SJCRH30 (cell line): ENCODE measurements around the gene RAB15. TPM values are rescaled to one million over a fixed set of nuclear protein-coding genes. Genes with fewer than 3 reads are reported as not detected.

Experiments used
- DNase-seq, 2 experiments: peaks; one replicate each; pipeline ENCODE4 v3.0.0-alpha.2; 2015 to 2020
- H3K27ac ChIP-seq: fragments of 250-450 bp; sonication (Bioruptor Pico); 2 replicates; pipeline ENCODE4 v1.5.1; 2020; ENCODE audit warnings: mild to moderate bottlenecking, moderate library complexity
- H3K27me3 ChIP-seq: fragments of 250-450 bp; sonication (Bioruptor Pico); 2 replicates; pipeline ENCODE4 v1.5.1; 2020; ENCODE audit warnings: mild to moderate bottlenecking, moderate library complexity
- H3K36me3 ChIP-seq: fragments of 250-450 bp; sonication (Bioruptor Pico); 2 replicates; pipeline ENCODE4 v1.5.1; 2020; ENCODE audit warnings: mild to moderate bottlenecking, moderate library complexity
- H3K4me1 ChIP-seq: fragments of 250-450 bp; sonication (Bioruptor Pico); 2 replicates; pipeline ENCODE4 v1.5.1; 2020; ENCODE audit warnings: mild to moderate bottlenecking, moderate library complexity
- H3K4me3 ChIP-seq: fragments of 250-450 bp; sonication (Bioruptor Pico); 2 replicates; pipeline ENCODE4 v1.5.1; 2020; ENCODE audit warnings: mild to moderate bottlenecking, moderate library complexity
- H3K9me3 ChIP-seq: fragments of 250-450 bp; sonication (Bioruptor Pico); replicated peaks from 2 replicates; pipeline ENCODE4 v1.5.1; 2020; ENCODE audit warnings: mild to moderate bottlenecking, moderate library complexity
- total RNA-seq: library from RNA; depleted of rRNA; stranded (reverse); fragments of >200 nt; shearing (Covaris generic); gene quantifications from 2 replicates; pipeline ENCODE4 v1.2.3, GENCODE V29; 2014; rRNA removed

Gene RAB15
- 17.6 and 21.6 TPM in 2 replicates for total RNA-seq

DNA sequence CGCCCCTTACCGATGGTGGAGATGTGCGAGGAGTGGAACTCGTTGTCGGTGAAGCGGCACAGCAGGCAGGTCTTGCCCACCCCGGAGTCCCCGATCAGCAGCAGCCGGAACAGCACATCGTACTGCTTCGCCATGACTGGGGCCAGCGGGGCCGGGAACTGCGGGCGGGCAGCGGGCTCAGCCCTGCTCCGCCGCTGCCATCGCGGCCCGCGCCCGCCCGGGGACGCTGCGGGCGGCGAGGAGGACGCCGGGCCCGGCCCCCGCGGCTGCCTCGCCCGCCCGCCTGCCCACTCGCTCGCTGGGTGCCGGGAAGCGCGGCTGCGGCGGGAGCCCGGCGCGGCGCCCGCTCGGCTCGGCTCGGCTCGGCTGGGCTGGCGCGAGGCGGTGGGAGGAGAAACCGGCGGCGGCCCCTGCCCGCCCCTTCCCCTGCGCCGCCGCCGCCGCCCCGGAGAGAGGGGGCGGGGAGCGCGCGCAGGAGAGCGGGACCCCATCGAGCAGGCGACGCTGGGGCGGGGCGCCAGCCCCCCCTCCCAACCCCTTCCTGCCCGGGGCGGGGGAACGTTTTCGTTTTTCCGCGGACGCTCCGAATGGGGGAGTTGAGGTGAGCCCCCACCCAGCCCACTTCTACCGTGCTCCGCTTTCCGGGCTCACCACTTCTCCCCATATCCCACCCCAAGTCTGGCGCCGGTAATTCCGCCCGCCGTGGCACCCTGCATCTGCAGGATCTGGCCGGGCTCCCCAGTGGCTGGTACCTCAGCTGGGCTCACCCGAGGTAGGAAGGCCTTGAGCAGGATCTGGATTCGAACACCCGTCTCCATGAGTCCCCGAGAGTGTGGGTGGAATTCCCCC is at the start of gene RAB15:
RAB15 (minus strand) TSS at position 394 of the 849 bp plus-strand sequence; CDS start at position 134, 260 bp downstream.
- Histone ChIP-seq H3K4me1 (peaks cover 28% of the 10 kb centered on the region), H3K27ac (peak within 1 kb of the TSS; percentile 33), H3K4me3 (peak within 1 kb of the TSS; percentile 83), H3K36me3 (no peaks in the 10 kb centered on the region), H3K9me3 (no peaks in the 10 kb centered on the region), H3K27me3 (no peaks in the 10 kb centered on the region)
- peak; percentile 35 to 42 for DNase-seq

DNA sequence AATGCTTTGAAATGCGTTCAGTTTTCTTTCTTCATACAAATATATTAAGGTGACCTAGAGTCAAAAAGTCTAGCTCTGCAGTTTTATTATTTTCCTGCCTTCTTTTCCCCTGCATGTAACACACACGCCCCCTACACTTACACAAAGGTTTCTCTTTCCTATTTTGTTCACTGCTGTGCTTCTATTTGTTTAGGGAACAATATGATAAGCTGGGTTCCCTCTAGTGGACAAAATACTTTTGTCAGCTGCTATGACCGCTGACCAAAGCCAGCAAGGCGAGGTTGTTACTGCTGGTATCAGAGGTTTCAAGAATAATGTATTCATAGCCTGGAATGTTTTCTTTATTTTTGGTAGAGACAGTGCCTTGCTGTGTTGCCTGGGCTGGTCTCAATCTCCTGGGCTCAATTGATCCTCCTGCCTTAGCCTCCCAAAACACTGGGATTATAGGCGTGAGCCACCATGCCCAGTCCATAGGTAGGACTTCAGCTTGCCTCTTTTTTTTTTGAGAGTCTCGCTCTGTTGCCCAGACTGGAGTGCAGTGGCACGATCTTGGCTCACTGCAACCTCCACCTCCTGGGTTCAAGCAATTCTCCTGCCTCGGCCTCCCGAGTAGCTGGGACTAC is 47.9 kb upstream of the RAB15 start:
- Histone ChIP-seq H3K9me3 (no peaks in the 10 kb centered on the region), H3K4me1 (no peaks in the 10 kb centered on the region), H3K27me3 (no peaks in the 10 kb centered on the region), H3K4me3 (no peak overlapping the region), H3K36me3 (no peaks in the 10 kb centered on the region; the same call in 1 of the 2 replicates), H3K27ac (no peak overlapping the region)
- DNase-seq = peak; percentile 13 to 57

DNA sequence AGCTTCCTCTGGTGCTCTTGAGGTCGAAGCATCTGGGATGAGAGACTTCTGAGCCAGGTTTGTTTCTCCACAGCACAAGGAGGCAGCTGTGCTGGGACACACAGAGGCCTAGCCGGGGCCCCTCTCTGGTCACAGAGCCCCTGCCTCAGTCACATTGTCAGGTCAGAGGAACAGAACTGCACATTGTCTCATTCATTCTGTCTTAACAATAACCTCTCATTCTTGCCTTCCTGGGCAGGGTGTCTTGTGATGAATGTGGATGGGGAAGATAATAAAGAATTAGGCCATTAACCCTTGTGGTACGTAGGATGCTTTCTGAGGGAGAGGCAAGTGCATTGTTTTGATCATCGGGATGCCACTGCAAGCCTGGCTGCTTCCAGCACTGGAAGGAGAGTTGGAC is 44.3 kb upstream of the RAB15 start:
- Histone ChIP-seq H3K4me1 (no peaks in the 10 kb centered on the region), H3K27me3 (no peaks in the 10 kb centered on the region), H3K36me3 (no peaks in the 10 kb centered on the region), H3K27ac (no peak overlapping the region), H3K9me3 (no peaks in the 10 kb centered on the region), H3K4me3 (no peak overlapping the region)
- no peak for DNase-seq

DNA sequence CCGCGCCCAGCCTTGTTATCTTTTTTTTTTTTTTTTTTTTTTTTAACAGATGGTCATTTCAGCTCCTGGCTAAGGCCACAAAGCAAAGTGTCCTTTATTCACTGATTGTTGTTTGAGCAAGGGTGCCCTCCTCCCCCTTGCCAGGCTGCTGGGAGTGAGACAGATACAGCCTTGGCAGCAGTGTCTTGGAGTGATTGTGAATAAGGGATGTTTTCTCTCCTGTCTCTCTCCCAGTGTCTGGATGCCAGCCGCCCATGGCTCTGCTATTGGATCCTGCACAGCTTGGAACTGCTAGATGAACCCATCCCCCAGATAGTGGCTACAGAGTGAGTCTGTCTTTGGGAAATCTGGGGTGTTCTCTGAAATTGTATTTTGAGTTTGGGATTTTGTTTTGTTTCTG is 43.3 kb upstream of the RAB15 start:
- no peak for DNase-seq
- Histone ChIP-seq H3K4me3 (no peak overlapping the region), H3K4me1 (no peaks in the 10 kb centered on the region), H3K36me3 (no peaks in the 10 kb centered on the region), H3K9me3 (no peaks in the 10 kb centered on the region), H3K27me3 (no peaks in the 10 kb centered on the region), H3K27ac (no peak overlapping the region)

DNA sequence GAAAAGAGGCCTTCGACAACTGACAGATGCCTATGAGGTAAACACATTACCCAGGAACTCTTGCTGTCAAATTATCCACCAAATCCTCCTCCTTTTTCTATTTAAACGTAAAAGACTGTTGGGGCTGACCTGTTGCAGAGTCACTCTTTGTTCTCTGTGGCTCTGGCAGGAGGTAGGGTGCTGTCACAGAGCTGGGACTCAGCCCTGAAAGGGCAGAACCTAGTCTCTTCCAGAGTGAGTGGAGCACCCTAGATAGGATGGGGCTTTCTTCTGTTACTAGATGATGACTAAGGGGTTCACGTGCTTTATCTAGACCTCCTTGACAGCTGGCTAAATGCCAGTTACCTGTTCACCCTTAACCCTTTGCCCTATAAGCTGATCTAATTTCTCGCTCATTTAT is 40.2 kb upstream of the RAB15 start:
- Histone ChIP-seq H3K36me3 (no peaks in the 10 kb centered on the region), H3K27me3 (no peaks in the 10 kb centered on the region), H3K4me3 (no peak overlapping the region), H3K27ac (no peak overlapping the region), H3K9me3 (no peaks in the 10 kb centered on the region), H3K4me1 (peaks cover 1% of the 10 kb centered on the region)
- DNase-seq = no peak

DNA sequence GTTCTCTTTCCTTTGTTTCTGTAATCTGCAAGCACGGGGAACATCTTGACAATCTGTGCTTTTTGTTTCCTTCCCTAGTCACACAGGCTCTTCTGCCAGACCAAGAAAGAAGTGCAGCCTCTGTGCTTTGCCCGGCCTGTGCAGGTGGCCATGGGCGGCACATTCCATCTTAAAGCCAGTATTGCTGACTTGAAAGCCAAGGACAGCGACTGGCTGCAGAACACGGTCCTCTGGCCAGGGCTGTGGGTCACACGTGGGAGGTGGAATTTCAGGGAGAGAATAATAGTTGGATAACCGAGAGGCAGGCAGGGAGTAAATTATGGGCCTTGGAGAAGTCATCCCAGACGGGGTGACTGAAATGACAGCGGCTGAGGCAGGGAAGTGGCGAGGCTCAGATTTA is 39.4 kb upstream of the RAB15 start:
- H3K9me3 ChIP-seq = no peaks in the 10 kb centered on the region
- no peak overlapping the region for H3K4me3 ChIP-seq
- peaks cover 10% of the 10 kb centered on the region for H3K4me1 ChIP-seq
- no peaks in the 10 kb centered on the region for H3K27me3 ChIP-seq
- H3K36me3 ChIP-seq = no peaks in the 10 kb centered on the region
- no peak overlapping the region for H3K27ac ChIP-seq
- DNase-seq = no peak

DNA sequence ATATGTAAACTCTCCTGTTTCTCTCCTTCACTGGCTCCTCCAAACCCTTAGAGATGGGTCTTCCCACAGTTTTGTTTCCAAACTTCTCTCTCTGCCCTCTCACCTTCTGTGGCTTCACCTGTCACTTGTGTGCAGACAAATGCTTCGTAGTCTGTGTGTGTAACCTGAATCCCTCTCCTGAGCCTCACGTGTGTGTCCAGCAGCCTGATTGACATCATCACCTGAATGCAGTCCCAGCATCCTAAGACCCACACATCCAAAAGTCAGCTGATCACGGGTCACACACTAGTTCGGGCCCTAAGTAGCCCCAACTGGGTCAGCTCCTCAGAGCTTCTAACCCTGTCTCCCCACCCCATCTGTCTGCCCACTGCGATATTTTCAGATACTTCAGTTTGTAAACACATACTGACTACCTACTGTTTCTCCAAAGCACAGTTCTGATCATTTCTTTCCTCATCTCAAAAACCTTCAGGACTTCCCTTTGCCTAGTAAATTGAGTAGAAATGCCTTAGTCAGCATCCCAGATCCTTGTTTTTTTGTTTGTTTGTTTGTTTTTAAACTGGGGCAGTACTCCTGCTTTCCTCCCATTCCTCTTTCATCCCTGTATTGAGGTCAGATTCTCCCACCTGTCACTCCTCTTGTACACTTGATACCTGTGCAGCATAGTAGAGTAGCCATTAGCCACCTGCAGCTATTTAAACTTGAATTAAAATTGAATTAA is 38.2 kb upstream of the RAB15 start:
- no peak overlapping the region for H3K27ac ChIP-seq
- H3K4me3 ChIP-seq = no peak overlapping the region
- no peak for DNase-seq
- H3K36me3 ChIP-seq = no peaks in the 10 kb centered on the region
- H3K27me3 ChIP-seq = no peaks in the 10 kb centered on the region
- peaks cover 18% of the 10 kb centered on the region for H3K4me1 ChIP-seq
- H3K9me3 ChIP-seq = no peaks in the 10 kb centered on the region

DNA sequence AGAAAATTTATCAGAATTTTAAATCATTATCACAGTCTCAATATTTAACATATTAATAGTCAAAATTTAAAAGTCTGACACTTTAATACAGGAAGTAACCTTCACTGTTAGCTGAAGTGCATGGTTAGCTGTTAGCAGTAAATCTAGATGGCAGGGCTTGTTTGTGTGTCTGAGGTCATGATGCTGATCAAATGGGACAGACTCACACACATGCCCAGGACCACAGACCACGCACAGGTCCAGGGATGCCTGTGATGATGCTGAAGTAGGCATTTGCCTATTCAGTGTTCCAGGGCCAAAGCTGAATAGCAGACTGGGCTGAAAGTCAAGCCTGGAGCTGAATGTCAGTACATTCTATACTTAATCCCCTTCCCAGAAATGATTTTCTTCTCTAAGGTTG is 35.1 kb upstream of the RAB15 start:
- H3K36me3 ChIP-seq = no peaks in the 10 kb centered on the region
- no peaks in the 10 kb centered on the region for H3K9me3 ChIP-seq
- H3K4me1 ChIP-seq = peaks cover 18% of the 10 kb centered on the region
- no peak overlapping the region for H3K4me3 ChIP-seq
- peak overlapping the region; percentile 71 for H3K27ac ChIP-seq
- DNase-seq = peak in 1 of 2 experiments; percentile 8
- no peaks in the 10 kb centered on the region for H3K27me3 ChIP-seq

DNA sequence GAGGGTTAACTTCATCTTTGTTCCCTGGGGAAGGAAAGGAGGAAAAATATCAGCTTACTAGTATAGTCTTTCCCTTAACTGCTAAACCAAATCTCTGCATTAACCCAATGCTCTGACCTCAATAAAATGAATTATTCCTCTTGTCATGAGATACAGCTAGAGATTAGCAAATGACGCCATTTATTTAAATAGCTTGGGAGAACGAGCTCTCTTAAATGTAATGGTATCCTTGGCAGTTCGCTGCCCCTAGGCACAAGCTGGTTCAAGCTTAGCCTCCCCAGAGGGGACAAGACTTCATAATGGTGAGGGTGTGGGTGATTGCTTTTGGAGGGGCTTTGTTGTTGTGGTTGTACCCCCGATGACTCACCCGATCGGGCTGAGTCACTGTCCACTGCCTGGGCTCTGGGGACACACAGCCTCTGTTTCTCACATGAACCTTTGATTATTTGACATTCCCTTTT is 34.2 kb upstream of the RAB15 start:
- DNase-seq = peak; percentile 65 to 79
- H3K36me3 ChIP-seq = no peaks in the 10 kb centered on the region

DNA sequence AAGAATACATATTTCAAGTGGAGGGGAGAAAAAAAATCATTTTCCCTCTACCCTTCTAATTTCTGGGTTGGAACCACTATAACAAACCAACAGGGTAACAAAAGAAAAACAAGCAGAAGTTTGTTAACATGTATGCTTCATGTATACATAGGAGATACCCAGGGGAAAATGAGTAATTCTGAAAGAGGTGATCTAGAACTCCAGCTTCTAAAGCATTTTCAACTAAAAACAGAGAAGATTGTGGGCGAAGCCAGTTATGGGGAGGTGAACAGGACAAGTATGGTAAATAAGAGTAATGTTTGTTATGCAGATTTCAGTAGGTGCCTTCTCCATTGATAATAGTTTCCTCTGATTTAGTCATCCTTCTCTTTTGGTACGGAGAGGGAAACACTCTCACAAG is 31.3 kb upstream of the RAB15 start:
- peaks cover 19% of the 10 kb centered on the region for H3K4me1 ChIP-seq
- no peaks in the 10 kb centered on the region for H3K36me3 ChIP-seq
- H3K4me3 ChIP-seq = no peak overlapping the region
- H3K27ac ChIP-seq = no peak overlapping the region
- no peaks in the 10 kb centered on the region for H3K9me3 ChIP-seq
- H3K27me3 ChIP-seq = no peaks in the 10 kb centered on the region
- DNase-seq = no peak

More for the DNA sequence above, 34.2 kb upstream of the RAB15 start:
- H3K27me3 ChIP-seq = no peaks in the 10 kb centered on the region
- H3K4me1 ChIP-seq = peaks cover 18% of the 10 kb centered on the region
- H3K27ac ChIP-seq = peak overlapping the region; percentile 71
- no peaks in the 10 kb centered on the region for H3K9me3 ChIP-seq
- no peak overlapping the region for H3K4me3 ChIP-seq

DNA sequence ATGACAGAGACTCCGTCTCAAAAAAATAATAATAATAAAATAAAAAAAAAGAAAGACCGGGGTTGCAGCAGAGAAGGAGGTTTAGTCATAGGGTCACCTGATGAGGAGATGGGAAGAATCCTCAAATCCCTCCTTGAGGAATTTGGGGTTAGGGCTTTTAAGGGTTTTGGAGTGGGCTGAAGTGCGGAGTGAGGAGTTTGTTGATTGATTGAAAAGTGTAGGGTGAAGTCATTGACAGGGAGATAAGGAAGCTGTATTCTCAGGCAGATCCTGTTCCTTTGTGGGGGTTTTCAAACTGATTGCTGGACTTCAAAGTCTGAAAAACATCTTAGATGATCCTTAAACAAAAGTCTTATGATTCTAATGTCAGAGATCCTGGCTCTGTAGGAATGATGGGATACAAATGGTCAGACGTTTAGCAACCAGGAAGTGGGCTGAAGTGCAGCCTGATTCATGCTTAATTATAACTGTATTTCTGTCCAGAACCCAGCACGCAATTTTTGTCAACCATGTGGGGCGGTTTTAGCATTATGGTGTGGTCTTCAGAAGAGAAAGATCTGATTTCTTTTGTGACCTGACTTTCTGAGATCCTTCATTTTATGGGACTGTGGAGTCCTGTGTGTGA is 30.6 kb upstream of the RAB15 start:
- peaks cover 24% of the 10 kb centered on the region for H3K4me1 ChIP-seq
- H3K36me3 ChIP-seq = no peaks in the 10 kb centered on the region
- no peaks in the 10 kb centered on the region for H3K27me3 ChIP-seq
- H3K4me3 ChIP-seq = no peak overlapping the region
- no peak overlapping the region for H3K27ac ChIP-seq
- DNase-seq = no peak
- H3K9me3 ChIP-seq = no peaks in the 10 kb centered on the region

DNA sequence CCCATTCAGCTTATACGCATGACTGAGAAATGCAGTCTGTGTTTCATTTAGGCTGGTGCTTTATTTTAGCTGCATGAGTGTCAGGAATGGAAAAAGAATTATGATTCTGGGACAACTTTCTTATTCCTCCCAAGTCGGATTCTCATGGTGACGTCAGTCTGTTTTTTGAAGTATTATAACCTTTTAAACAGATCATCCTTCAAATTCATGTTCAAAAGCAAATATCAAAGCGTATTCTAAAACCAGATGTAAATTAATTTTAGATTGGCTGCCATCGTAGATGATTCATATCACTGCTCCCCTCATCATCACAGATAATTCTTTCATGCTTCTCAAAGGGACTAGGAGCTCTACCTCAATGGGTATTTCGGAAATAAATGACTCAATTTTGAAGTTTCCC is 29.6 kb upstream of the RAB15 start:
- DNase-seq = no peak

DNA sequence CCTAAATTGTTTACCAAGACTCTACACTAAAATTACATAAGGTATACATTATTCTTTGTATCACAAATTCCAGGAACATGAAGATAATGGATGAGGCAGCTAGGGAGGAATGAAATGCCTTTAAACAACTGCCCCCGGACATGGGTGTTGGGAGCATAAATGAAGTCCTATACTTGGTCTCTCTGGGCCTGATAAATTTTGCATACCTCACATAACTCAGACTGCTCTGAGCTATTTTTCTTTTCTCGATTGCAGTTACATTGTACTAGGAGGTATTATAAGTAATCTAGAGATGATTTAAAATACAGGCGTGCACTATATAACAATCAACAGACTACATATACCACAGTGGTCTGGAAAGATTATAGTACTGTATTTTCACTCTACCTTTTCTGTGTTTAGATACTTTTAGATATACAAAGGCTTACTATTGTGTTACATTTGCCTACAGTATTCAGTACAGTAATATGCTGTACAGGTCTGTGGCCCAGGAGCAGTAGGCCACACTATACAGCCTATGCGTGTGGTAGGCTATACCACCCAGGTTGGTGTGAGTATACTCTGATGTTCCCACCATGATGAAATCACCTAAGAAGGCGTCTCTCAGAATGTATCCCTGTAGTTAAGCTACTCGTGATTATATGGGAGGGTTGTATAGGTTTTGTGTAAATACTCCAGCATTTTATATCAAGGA is 28.9 kb upstream of the RAB15 start:
- DNase-seq = no peak
- H3K27me3 ChIP-seq = no peaks in the 10 kb centered on the region
- H3K27ac ChIP-seq = no peak overlapping the region

More for the DNA sequence above, 29.6 kb upstream of the RAB15 start:
- Histone ChIP-seq H3K9me3 (no peaks in the 10 kb centered on the region), H3K27ac (no peak overlapping the region), H3K36me3 (no peaks in the 10 kb centered on the region), H3K4me1 (peaks cover 16% of the 10 kb centered on the region), H3K27me3 (no peaks in the 10 kb centered on the region), H3K4me3 (no peak overlapping the region)

DNA sequence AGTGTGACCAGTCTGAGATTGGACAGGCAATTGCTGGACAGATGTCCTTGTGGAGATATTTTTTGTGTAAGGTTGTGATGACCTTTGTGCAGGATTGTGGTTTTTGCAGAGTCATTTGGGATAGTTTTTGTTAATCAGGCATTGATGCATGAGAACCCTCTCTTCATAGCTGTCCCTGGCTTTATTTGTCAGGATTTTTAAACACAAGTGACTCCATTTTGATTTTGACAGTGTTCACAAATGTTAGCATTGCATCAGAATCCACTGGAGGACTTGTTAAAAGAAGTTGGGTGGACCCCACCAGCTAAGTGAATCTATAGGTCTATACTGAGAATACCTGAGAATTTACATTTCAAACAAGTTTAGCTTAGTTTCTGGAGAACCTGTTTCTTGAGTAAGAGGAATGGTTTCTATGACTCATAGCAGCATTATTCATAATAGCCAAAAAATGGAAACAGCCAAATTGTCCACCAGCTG is 26.4 kb upstream of the RAB15 start:
- no peaks in the 10 kb centered on the region for H3K9me3 ChIP-seq
- no peaks in the 10 kb centered on the region for H3K36me3 ChIP-seq
- DNase-seq = no peak
- H3K4me3 ChIP-seq = no peak overlapping the region
- H3K4me1 ChIP-seq = peaks cover 5% of the 10 kb centered on the region; the same call in 1 of the 2 replicates
- no peaks in the 10 kb centered on the region for H3K27me3 ChIP-seq
- H3K27ac ChIP-seq = no peak overlapping the region

More for the DNA sequence above, 28.9 kb upstream of the RAB15 start:
- H3K4me3 ChIP-seq = no peak overlapping the region
- H3K4me1 ChIP-seq = peaks cover 11% of the 10 kb centered on the region
- no peaks in the 10 kb centered on the region for H3K36me3 ChIP-seq
- H3K9me3 ChIP-seq = no peaks in the 10 kb centered on the region
